ENCODE results near the gene MCC.

Gene MCC

DNA sequence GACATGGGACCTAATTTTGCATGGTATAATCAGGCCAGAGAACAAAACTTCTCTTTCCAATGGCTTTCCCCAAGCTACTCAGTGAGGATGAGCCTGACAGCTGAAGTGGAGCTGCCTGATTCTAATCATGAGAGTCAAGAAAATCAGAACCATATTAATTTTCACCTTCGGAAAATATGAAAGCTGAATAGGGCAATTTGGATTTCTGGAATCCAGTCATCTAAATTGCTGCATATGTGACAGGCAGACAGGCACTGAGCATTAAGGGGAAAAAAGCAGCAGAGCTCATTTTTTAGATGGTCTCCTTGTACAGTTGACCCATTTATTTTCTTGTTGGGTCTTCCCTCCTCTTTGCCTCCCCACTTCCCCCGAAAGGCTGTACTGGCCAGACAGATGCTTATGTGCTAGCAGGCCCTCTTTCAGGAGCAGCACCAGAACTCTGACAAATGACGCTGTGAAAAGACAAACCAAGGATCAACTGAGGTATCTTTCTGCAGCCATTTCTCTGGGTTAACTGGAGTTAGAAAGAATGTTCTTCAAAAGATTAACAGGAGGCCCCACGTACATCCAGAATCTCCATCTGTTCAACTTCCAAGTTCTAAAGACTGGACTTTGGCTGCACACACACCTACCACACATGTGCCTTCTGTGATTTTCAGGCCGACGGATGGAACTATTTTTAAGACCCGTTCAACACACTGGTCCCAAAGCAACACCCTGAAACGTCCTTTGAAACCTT is 336.4 kb downstream of the MCC start:
- FAIRE-seq (no peak), DNase-seq (ENCODE audit: insufficient read length, low spot score) (no peak)
- TF ChIP-seq, protein P1, sequence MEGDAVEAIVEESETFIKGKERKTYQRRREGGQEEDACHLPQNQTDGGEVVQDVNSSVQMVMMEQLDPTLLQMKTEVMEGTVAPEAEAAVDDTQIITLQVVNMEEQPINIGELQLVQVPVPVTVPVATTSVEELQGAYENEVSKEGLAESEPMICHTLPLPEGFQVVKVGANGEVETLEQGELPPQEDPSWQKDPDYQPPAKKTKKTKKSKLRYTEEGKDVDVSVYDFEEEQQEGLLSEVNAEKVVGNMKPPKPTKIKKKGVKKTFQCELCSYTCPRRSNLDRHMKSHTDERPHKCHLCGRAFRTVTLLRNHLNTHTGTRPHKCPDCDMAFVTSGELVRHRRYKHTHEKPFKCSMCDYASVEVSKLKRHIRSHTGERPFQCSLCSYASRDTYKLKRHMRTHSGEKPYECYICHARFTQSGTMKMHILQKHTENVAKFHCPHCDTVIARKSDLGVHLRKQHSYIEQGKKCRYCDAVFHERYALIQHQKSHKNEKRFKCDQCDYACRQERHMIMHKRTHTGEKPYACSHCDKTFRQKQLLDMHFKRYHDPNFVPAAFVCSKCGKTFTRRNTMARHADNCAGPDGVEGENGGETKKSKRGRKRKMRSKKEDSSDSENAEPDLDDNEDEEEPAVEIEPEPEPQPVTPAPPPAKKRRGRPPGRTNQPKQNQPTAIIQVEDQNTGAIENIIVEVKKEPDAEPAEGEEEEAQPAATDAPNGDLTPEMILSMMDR (IDR thresholded peaks at IDR 0.05; ENCODE audit: insufficient read depth, missing control alignments) = no peak

GRCh38 chr5:113150821-113151220 is 337.4 kb downstream of the MCC start:
- no peak for DNase-seq (ENCODE audit: insufficient read length, low spot score)
- no peak for FAIRE-seq
- TF ChIP-seq, protein P1 (IDR thresholded peaks at IDR 0.05; ENCODE audit: insufficient read depth, missing control alignments) = no peak

DNA sequence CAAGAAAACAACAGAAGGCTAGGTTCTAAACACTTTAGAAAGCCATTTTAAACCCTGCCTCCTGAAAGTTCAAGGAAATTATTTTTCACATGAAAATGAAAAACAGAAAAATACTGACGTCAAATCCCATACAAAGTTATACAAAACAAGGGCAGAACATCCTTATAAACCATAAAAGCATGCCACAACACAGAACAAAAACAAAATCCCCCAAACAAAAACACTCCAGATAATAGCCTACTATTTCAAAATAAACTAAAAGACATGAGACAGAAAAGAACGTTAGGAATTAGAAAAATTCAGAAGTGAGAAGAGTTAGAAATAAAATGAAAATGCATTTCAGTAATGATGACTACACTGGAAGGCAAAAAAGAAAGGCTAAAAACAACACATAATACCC is 338.0 kb downstream of the MCC start:
- DNase-seq (ENCODE audit: insufficient read length, low spot score) = no peak
- TF ChIP-seq, protein P1 (IDR thresholded peaks at IDR 0.05; ENCODE audit: insufficient read depth, missing control alignments) = no peak
- FAIRE-seq = no peak

DNA sequence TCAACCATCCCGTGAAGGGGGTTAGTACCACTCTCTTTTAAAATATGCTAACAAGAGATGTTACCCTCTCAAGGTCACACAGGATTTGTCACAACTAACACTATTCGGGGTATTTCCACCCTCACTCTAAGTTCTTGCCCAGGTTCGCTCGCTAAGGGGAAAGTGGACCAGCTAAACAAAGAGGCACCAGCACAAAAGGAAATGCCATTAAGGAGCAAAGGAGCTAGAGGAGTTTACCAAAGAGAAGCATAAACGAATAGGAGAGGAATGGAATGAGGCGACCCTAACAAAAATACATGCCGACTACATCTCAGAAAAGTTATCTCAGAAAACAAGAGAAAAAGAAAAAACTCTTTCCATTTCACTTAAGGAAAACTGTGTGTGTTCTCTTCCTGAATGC is 340.7 kb downstream of the MCC start:
- no peak for DNase-seq (ENCODE audit: insufficient read length, low spot score)
- TF ChIP-seq, protein P1 (IDR thresholded peaks at IDR 0.05; ENCODE audit: insufficient read depth, missing control alignments) = no peak
- FAIRE-seq = no peak

GRCh38 chr5:113147101-113147508 is 341.1 kb downstream of the MCC start:
- TF ChIP-seq, protein P1 (IDR thresholded peaks at IDR 0.05; ENCODE audit: insufficient read depth, missing control alignments) = no peak
- FAIRE-seq = peak; percentile 100
- peak; percentile 77 for DNase-seq (ENCODE audit: insufficient read length, low spot score)

DNA sequence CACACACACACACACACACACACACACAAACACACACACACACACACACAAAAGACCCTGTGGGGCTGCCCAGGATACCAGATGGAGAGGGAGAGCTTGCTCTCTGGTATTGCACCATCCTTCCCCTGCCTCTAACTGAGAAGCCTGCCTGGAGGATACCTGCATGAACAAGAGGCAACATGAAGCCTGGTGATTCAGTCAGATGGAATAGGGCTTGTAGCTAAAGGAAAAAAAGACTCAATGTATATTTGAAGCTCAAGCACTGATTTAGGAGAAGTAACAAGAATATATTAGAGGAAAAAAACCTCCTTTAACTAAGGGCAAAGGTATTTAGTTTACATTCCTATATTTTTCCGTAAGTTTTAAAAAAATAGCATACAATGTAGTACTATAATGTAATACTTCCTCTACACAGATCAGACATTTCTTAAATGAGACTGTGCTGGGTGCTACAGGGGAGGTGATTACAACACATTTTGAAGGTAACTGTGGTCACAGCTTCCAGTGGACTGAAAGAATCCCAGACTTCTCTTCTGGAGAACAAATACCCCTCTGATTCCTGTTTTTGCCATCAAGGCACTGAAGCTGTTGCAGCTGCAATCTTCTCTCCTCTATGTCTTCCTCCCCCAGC is 342.4 kb downstream of the MCC start:
- FAIRE-seq (no peak), DNase-seq (ENCODE audit: insufficient read length, low spot score) (no peak)
- TF ChIP-seq, protein P1 (IDR thresholded peaks at IDR 0.05; ENCODE audit: insufficient read depth, missing control alignments) = no peak

GRCh38 chr5:113142186-113142585 is 346.1 kb downstream of the MCC start:
- FAIRE-seq (no peak), DNase-seq (ENCODE audit: insufficient read length, low spot score) (no peak)
- TF ChIP-seq, protein P1 (IDR thresholded peaks at IDR 0.05; ENCODE audit: insufficient read depth, missing control alignments) = no peak
